ENCODE measurements around the gene REP15. TPM values are rescaled to one million over a fixed set of nuclear protein-coding genes. Genes with fewer than 3 reads are reported as not detected.

Gene REP15
- total RNA-seq, 1 donor from 2014 or later: 5.1 TPM

DNA sequence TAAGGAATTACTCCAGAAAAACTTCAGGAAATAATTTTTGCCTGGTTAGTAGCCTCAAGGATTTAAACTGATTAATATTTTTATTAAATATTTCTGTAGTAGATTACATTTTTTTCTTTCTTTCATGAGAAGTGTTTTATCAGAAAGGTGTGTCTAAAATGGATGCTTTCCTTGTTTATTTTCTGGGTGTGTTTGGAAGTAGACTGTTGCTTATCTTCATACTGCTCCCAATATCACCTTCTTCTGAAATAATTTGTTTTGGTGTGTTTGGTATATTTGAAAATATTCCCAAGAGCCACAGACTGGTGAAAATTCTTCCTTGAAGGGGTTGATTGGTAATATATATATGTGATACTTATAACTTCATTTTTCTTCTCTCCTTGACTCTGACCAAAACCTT, 10.1 kb upstream of the REP15 start:
- H3K9me3 ChIP-seq: no peaks in the 10 kb centered on the region
- intact Hi-C loops (cut with DNase I): no loop called here
- no peak for DNase-seq
- H3K4me1 ChIP-seq: no peaks in the 10 kb centered on the region
- H3K27ac ChIP-seq: no peak overlapping the region
- H3K36me3 ChIP-seq: peaks cover 97% of the 10 kb centered on the region
- no peak for ATAC-seq
- no peak overlapping the region for H3K4me3 ChIP-seq
- H3K27me3 ChIP-seq (ENCODE audit: low read depth): no peaks in the 10 kb centered on the region
- TF ChIP-seq, protein P1, sequence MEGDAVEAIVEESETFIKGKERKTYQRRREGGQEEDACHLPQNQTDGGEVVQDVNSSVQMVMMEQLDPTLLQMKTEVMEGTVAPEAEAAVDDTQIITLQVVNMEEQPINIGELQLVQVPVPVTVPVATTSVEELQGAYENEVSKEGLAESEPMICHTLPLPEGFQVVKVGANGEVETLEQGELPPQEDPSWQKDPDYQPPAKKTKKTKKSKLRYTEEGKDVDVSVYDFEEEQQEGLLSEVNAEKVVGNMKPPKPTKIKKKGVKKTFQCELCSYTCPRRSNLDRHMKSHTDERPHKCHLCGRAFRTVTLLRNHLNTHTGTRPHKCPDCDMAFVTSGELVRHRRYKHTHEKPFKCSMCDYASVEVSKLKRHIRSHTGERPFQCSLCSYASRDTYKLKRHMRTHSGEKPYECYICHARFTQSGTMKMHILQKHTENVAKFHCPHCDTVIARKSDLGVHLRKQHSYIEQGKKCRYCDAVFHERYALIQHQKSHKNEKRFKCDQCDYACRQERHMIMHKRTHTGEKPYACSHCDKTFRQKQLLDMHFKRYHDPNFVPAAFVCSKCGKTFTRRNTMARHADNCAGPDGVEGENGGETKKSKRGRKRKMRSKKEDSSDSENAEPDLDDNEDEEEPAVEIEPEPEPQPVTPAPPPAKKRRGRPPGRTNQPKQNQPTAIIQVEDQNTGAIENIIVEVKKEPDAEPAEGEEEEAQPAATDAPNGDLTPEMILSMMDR (IDR thresholded peaks at IDR 0.05): no peak

- Histone ChIP-seq H3K27me3 (ENCODE audit: low read depth) (no peaks in the 10 kb centered on the region), H3K36me3 (peaks cover 97% of the 10 kb centered on the region), H3K4me3 (no peak overlapping the region), H3K27ac (no peak overlapping the region), H3K9me3 (no peaks in the 10 kb centered on the region), H3K4me1 (no peaks in the 10 kb centered on the region)
- DNase-seq (no peak), ATAC-seq (no peak)
- intact Hi-C loops (cut with DNase I): no loop called here
- TF ChIP-seq, protein P1 (IDR thresholded peaks at IDR 0.05): no peak
These were observed 7.6 kb upstream of the REP15 start for GRCh38 chr12:27688671-27689070.

DNA sequence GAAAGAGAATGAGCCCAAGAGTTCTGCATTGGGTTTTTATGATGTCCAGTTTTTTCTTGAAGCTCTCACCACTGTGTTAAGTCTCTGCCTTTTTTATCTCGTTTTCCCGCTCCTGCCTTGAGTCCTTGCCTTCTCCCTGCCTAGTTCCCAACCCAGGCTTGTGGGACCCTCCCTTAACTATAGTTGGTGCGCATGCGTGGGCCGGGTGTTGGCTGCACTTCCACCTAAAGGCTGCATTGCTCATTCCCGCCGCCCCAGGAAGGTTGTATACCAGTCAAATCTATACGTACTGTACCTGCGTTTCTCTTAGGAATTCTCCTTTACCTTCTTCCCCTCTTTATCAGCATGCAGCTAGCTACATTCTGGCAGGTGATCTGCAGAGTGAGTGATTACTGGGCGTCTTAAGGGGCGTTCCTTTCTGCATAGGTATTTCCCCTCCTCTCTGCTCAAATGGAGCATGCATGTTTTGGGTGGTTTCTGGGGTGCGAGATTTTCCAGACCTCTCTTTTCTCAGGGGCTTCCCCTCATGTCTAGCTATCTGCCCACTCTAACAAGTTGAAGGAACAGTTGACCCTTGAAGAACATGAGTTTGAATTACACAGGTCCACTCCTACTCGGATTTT, 6.6 kb upstream of the REP15 start:
- intact Hi-C loops (cut with DNase I): no loop called here
- Histone ChIP-seq H3K36me3 (peaks cover 97% of the 10 kb centered on the region), H3K27ac (no peak overlapping the region), H3K4me3 (no peak overlapping the region), H3K9me3 (no peaks in the 10 kb centered on the region), H3K4me1 (no peaks in the 10 kb centered on the region), H3K27me3 (ENCODE audit: low read depth) (no peaks in the 10 kb centered on the region)
- TF ChIP-seq, protein P1 (IDR thresholded peaks at IDR 0.05): no peak
- DNase-seq (no peak), ATAC-seq (no peak)

- Histone ChIP-seq H3K27ac (no peak overlapping the region), H3K4me1 (no peaks in the 10 kb centered on the region), H3K4me3 (no peak overlapping the region), H3K36me3 (peaks cover 85% of the 10 kb centered on the region), H3K27me3 (ENCODE audit: low read depth) (no peaks in the 10 kb centered on the region), H3K9me3 (no peaks in the 10 kb centered on the region)
- ATAC-seq (no peak), DNase-seq (no peak)
- TF ChIP-seq, protein P1 (IDR thresholded peaks at IDR 0.05): no peak
- intact Hi-C loops (cut with DNase I): no loop called here
These were observed 2.8 kb upstream of the REP15 start for GRCh38 chr12:27693403-27693802.

DNA sequence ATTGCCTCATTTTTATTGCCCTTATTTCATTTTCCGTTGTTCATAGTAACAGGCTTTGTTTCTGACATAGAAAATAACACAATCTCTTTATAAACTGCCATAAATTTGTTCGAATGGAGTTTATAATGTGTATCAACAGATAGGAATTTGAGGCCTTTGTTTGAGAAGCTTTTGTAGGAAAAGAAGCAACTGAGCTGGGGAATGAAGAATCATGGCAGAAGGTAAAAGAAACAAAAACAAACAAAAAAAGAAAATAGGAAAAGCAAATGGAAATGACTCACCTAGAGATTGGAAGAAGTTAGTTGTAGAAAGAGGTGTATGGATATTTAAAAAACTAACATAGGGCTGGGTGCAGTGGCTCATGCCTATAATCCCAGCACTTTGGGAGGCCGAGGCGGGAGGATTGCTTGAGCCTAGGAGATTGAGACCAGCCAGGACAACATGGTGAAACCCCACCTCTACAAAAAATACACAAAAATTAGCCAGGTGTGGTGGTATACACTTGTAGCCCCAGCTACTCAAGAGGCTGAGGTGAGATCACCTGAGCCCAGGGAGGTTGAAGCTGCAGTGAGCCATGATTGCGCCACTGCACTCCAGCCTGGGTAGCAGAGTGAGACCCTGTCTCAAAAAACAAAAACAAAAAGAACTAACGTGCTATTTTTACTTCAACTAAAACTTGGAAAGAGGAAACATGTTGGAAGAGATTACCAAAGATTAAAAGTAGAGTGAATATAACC, 523 bp upstream of the REP15 start:
- peaks cover 62% of the 10 kb centered on the region for H3K36me3 ChIP-seq
- no peak overlapping the region for H3K27ac ChIP-seq
- H3K4me1 ChIP-seq: no peaks in the 10 kb centered on the region
- no peaks in the 10 kb centered on the region for H3K27me3 ChIP-seq (ENCODE audit: low read depth)
- TF ChIP-seq, protein P1 (IDR thresholded peaks at IDR 0.05): no peak
- DNase-seq: no peak
- intact Hi-C loops (cut with DNase I): no loop called here
- ATAC-seq: no peak
- no peaks in the 10 kb centered on the region for H3K9me3 ChIP-seq
- no peak overlapping the region for H3K4me3 ChIP-seq
